Measurements from ENCODE around the gene LAGE3.

The LAGE3 gene

GRCh38 chrX:154473683-154474082 is 5.4 kb downstream of the LAGE3 start:
- no peak for DNase-seq

GRCh38 chrX:154472685-154473632 is 6.1 kb downstream of the LAGE3 start:
- DNase-seq = no peak

GRCh38 chrX:154471839-154472684 is 7.0 kb downstream of the LAGE3 start:
- no peak for DNase-seq

DNA sequence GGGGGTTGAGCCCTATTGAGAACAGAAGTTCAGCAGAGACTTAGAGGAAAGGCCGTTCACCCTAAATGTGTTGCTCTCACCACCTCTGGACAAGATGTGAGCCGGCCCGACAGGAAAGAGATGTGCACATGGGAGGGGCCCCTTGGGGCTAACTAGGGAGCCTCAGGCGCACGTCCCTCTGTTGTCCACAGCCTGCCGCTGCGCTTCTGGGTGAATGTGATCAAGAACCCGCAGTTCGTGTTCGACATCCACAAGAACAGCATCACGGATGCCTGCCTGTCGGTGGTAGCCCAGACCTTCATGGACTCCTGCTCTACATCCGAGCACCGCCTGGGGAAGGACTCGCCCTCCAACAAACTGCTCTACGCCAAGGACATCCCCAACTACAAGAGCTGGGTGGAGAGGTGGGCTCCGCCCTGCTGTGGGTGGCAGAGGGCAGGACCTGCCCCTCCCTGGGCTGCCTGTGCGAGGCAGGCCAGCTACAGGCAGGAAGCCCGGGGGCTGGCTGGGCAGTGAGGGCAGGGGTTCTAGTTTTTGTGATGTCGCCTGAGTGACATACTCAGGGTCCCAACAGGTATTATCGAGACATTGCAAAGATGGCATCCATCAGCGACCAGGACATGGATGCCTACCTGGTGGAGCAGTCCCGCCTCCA is 8.0 kb downstream of the LAGE3 start:
- no peak for DNase-seq

DNA sequence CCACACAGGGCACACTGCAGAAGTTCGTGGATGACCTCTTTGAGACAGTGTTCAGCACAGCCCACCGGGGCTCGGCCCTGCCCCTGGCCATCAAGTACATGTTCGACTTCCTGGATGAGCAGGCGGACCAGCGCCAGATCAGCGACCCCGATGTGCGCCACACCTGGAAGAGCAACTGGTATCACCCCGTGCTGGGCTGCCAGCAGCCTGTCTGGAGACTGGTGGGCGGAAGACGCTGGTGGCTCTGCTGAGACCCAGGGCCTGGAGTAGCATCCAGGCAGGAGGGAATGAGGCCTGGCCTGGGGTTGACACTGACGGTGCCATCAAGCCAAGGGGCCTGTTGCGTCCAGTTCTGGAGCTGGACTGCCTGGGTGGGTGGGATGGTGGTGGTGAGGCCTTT is 8.6 kb downstream of the LAGE3 start:
- DNase-seq = no peak

DNA sequence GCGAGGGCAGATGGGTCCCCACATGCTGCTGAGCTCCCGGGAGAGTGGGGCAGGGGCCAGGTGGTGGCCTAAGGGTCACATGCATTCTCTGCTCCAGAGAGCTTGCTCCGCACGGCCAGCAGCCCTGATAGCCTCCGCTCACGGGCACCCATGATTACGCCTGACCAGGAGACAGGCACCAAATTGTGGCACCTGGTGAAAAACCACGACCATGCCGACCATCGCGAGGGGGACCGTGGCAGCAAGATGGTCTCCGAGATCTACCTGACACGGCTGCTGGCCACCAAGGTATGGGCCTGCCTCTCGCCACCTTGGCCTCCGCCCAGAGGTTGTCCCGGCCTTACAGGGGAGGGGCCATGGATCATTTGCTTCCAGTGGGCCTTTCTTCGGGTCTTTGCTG is 9.2 kb downstream of the LAGE3 start:
- DNase-seq = no peak

DNA sequence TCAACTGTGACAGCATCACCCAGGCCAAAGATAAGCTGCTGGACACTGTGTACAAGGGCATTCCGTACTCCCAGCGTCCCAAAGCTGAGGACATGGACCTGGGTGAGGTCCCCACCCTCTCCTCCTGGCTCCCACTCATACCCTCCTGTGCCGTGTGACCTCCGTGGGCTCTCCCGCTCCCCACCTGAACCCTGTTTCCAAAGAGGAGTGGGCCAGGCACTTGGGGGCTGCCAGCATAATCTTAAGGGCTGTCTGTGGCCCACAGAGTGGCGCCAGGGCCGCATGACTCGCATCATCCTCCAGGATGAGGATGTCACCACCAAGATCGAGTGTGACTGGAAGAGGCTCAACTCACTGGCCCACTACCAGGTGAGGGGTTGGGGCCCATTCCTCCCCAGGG is 10.0 kb downstream of the LAGE3 start:
- no peak for DNase-seq

DNA sequence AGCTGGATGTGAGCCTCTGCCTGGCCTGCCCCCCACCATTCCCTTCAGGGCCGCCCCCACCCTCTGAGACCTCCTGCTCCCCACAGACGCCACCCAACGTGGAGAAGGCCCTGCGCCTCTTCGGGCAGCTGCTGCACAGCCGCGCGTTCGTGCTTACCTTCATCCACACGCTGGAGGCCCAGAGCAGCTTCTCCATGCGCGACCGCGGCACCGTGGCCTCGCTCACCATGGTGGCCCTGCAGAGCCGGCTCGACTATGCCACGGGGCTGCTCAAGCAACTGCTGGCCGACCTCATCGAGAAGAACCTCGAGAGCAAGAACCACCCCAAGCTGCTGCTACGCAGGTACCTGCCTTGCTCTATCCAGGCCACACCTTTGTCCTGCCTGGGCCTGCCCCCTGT is 10.9 kb downstream of the LAGE3 start:
- DNase-seq = no peak

DNA sequence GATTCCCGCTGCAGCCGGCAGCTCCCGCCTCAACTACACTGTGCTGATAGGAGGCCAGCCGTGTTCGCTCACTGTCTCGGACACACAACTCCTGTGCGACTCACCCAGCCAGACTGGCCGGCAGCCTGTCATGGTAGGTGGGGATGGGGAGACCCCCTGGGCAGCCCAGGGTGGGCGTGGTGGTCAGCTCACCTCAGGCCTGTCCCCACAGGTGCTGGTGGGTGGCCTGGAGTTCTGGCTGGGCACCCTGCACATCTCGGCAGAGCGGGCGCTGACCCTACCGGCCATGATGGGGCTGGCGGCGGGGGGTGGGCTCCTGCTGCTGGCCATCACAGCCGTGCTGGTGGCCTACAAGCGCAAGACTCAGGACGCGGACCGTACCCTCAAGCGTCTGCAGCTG is 11.5 kb downstream of the LAGE3 start:
- DNase-seq = no peak

DNA sequence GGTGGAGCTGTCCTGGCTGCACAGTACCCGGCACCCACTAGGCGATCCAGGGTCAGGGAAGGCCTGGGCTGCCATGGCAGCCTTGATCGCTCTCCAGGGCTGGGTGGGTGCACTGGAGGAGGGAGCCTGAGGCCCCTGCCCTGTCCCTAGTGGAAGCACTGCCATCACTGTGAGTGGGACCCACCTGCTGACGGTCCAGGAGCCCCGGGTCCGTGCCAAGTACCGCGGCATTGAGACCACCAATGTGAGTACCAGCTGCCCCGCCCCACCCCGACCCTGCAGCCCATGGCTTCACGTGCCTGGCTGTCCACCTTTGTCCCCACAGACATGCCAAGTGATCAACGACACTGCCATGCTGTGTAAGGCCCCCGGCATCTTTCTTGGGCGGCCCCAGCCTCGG is 12.2 kb downstream of the LAGE3 start:
- no peak for DNase-seq

- no peak for DNase-seq
Observed at GRCh38 chrX:154466036-154466435, 13.0 kb downstream of the LAGE3 start.

- no peak for DNase-seq
Observed at GRCh38 chrX:154465601-154466000, 13.5 kb downstream of the LAGE3 start.

GRCh38 chrX:154464806-154465365 is 14.2 kb downstream of the LAGE3 start:
- no peak for DNase-seq

GRCh38 chrX:154463611-154464220 is 15.4 kb downstream of the LAGE3 start:
- DNase-seq = no peak

GRCh38 chrX:154462396-154462795 is 16.7 kb downstream of the LAGE3 start:
- no peak for DNase-seq

DNA sequence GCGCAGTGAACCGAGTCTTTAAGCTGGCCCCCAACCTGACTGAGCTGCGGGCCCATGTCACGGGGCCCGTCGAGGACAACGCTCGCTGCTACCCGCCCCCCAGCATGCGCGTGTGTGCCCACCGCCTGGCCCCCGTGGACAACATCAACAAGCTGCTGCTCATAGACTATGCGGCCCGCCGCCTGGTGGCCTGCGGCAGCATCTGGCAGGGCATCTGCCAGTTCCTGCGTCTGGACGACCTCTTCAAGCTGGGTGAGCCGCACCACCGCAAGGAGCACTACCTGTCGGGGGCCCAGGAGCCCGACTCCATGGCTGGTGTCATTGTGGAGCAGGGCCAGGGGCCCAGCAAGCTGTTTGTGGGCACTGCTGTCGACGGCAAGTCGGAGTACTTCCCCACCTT is 18.8 kb downstream of the LAGE3 start:
- DNase-seq = no peak

DNA sequence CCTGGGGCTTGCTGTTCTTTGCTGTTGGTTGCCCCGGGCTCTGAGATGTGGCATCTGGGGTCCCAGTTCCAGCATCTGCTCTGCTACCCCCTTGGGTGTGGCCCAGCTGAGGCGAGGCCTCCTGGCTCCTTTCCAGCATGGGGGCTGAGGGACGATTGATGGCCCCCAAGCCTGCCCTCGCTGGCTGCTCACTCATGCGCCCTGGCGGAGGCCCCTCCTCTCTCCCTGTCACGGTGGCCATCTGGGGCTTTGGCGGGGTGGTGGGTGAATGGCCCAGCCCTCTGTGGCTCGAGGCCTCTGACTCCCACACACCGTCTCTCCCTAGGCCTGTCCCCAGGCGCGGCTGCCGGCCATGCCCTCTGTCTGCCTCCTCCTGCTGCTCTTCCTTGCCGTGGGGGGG is 19.2 kb downstream of the LAGE3 start:
- no peak for DNase-seq

DNA sequence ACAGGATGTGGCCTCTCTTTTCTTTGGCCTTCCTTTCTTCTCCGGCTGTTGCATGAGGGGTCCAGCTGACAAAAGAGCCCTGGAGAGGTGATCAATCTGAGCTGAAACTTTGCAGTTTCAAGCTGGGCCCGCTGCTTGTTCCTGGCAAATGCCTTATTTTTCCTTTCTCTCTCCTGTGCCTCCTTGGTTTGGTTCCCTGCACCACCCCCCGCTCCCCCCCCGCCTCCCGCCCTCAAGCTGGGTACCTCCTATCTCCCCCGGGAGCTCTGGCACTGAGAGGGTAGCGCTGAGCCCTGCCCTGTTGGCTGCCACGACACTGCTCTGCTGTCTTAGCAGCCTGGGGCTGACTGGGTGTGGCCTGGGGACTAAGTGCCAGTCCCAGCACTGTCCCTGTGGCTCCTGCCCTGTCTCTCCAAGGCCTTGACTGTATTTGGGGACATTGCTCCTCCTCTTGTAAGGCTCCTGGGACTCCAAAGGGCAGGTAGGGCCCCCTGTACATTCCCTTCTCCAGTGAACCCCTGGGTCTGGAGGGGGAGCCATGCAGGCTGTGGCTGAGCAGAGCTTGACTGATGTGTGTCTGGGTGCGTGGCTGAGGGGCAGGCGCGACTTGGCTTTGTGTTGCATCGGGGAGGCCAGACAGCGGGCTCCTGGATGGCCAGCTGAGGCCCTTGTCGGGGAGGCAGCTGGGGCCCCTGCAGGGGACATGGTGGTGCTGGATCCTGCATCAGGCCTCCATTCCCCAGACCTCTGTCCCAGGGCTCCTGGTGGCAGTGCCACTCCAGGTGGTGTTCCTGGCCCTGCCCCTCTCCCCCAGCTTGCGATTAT is 19.9 kb downstream of the LAGE3 start:
- no peak for DNase-seq

DNA sequence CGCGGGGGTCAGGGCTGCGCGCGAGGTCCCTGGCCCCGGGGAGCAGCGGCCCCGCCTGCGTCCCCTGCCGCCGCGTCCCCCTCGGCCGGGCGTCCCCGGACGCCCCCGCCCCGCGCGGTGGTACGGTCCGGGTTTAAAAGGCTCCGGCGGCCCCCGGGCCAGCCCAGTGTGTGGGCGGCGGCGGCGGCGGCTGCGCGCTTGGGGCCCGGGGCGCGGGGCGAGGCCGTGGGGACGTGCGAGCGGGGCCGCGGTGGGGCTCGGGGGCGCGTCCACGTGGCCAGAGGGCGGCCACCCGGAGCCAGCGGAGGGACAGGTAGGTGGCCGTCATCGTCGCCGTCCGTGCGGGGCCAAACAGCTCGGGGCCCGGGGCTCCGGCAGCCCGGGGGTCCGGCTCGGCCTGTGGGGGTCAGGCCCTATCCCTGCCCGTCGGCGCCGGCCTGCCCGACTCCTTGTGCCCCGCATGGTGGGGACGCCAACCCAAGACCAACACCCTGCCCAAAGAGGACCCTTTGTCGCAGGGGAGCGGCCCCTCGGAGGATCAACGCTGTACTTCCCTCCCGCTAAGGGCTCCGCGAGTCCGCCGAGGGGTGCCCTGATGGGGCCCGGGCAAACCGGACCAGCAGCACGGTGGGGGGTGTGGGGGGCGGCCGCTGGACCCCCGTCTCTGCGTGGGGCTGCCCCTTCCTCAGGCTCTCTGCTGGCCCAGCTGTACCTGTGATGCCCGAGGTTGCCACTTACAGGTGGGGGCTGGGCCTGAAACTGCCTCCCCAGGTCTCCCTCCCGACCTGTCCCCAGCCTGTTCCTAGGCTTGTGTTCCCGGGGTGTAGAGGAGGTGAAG is 20.7 kb downstream of the LAGE3 start, which contains the start of gene PLXNA3:
Gene PLXNA3 (plus strand): TSS at position 166 of the 838 bp plus-strand sequence. CDS start 1,903 bp downstream, outside the sequence.
- peak; percentile 78 for DNase-seq

- DNase-seq = no peak
Observed at GRCh38 chrX:154457491-154458115, 21.5 kb downstream of the LAGE3 start.

Data from activated T-cell treated with anti-CD3 and anti-CD28 coated beads, Interleukin-2, amount 50 U/mL, for 1 hour (primary cell).